Measurements from ENCODE around the gene PODNL1.
A peak's percentile ranks its signal among the peaks of the same experiment; 100 is the strongest.

Gene PODNL1

DNA sequence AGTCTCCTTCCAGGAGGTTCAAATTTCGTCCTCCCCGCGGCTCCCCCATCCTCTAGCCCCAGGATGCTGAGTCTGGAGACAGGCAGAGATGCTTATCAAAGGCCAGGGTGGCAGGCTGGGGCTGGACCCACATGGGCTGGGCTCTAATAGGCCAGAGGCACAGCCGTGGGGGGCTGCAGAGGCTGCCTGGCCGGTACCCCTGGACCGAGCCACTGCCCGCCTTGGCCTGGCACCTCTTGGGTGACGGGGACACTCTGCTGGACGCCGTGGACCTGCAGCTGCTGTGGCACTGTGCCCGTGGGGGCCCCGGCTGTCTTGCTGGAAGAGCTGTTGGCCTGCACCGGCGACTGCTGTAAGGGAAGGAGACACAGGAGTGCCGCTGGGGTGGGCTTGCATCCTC lies 42.1 kb upstream of the PODNL1 start:
- no peak overlapping the region for H3K4me3 ChIP-seq (ENCODE audit: low read length in 2 of 2)
- peaks cover 10% of the 10 kb centered on the region for H3K79me1 ChIP-seq (ENCODE audit: low read depth, low read length)
- peaks cover 20 to 22% of the 10 kb centered on the region in 2 donors for H3K36me3 ChIP-seq (replicated peaks in 1 of 2; ENCODE audit: control insufficient read depth in 2 of 2, insufficient read depth in 2 of 2, low read length in 2 of 2)
- H2BK12ac ChIP-seq (ENCODE audit: low read length), result no peak overlapping the region
- H3K4ac ChIP-seq (ENCODE audit: low read length), result no peak overlapping the region
- H3K18ac ChIP-seq (ENCODE audit: low read length), result no peak overlapping the region
- WGBS, 2 donors (ENCODE audit: extremely low coverage in 2 of 2, insufficient read length in 2 of 2, insufficient replicate concordance in 1 of 2), result no CpG with 5 or more reads among the region's 15 CpGs
- H2AFZ ChIP-seq (ENCODE audit: low read length), result no peak overlapping the region
- peaks cover 5 to 13% of the 10 kb centered on the region in 2 donors for H3K4me1 ChIP-seq (ENCODE audit: control insufficient read depth in 2 of 2, insufficient read depth in 1 of 2, low read depth in 1 of 2, low read length in 2 of 2)
- H2AK5ac ChIP-seq (ENCODE audit: low read depth, low read length), result peak overlapping the region; percentile 8
- H3K4me2 ChIP-seq (ENCODE audit: insufficient read depth, low read length, poor library complexity, severe bottlenecking), result no peak overlapping the region
- H2BK5ac ChIP-seq (ENCODE audit: low read length), result no peak overlapping the region
- no peak overlapping the region for H3K27ac ChIP-seq (replicated peaks; ENCODE audit: low read length)
- H2BK15ac ChIP-seq (ENCODE audit: low read length), result no peak overlapping the region
- no peak overlapping the region for H4K8ac ChIP-seq (ENCODE audit: low read depth, low read length)
- no peaks in the 10 kb centered on the region for H3K27me3 ChIP-seq (ENCODE audit: control insufficient read depth in 3 of 3, insufficient read depth in 3 of 3, low read depth in 1 of 3, low read length in 3 of 3)
- H3K23ac ChIP-seq (ENCODE audit: low read depth, low read length, poor library complexity), result peak overlapping the region; percentile 91
- no peaks in the 10 kb centered on the region for H3K9me3 ChIP-seq (replicated peaks in 1 of 2; ENCODE audit: control insufficient read depth in 2 of 2, insufficient read depth in 1 of 2, low read depth in 1 of 2, low read length in 2 of 2)
- H2BK120ac ChIP-seq (ENCODE audit: low read depth, low read length), result no peak overlapping the region
- DNase-seq (ENCODE audit: low spot score), result no peak
- no peak overlapping the region for H3K9ac ChIP-seq (ENCODE audit: low read depth, low read length, poor library complexity)
- H3K14ac ChIP-seq (ENCODE audit: low read length), result peak overlapping the region; percentile 71
- H4K91ac ChIP-seq (ENCODE audit: low read depth, low read length, poor library complexity), result no peak overlapping the region

DNA sequence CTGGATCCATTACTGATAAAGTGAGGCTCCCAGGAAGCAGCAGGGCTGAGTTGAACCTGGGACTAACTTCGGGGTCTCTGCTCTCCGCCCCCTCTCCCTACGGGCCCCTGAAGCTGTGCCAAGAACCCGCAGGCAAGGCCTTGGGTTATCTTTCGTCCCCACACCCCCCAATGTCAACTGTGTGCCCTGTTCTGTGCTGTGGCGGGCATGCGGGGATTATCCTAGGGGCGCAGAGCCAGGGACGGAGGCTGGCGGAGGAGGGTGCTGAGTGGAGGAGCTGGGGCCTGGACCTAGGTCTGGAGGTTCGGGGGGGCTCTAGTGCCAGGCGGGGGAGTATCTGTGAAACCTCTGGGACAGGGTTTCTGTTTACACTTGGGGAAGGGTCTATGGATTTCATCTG lies 41.5 kb upstream of the PODNL1 start:
- Histone ChIP-seq H4K8ac (ENCODE audit: low read depth, low read length) (no peak overlapping the region), H3K79me1 (ENCODE audit: low read depth, low read length) (peaks cover 10% of the 10 kb centered on the region), H3K4me2 (ENCODE audit: insufficient read depth, low read length, poor library complexity, severe bottlenecking) (no peak overlapping the region), H3K4me3 (ENCODE audit: low read length in 2 of 2) (no peak overlapping the region), H3K4me1 (ENCODE audit: control insufficient read depth in 2 of 2, insufficient read depth in 1 of 2, low read depth in 1 of 2, low read length in 2 of 2) (peaks cover 5 to 13% of the 10 kb centered on the region in 2 donors), H3K4ac (ENCODE audit: low read length) (no peak overlapping the region), H3K36me3 (replicated peaks in 1 of 2; ENCODE audit: control insufficient read depth in 2 of 2, insufficient read depth in 2 of 2, low read length in 2 of 2) (peaks cover 20 to 23% of the 10 kb centered on the region in 2 donors), H4K91ac (ENCODE audit: low read depth, low read length, poor library complexity) (no peak overlapping the region), H2BK120ac (ENCODE audit: low read depth, low read length) (no peak overlapping the region), H2BK5ac (ENCODE audit: low read length) (no peak overlapping the region), H3K9ac (ENCODE audit: low read depth, low read length, poor library complexity) (no peak overlapping the region), H3K27me3 (ENCODE audit: control insufficient read depth in 3 of 3, insufficient read depth in 3 of 3, low read depth in 1 of 3, low read length in 3 of 3) (no peaks in the 10 kb centered on the region), H2AFZ (ENCODE audit: low read length) (no peak overlapping the region), H2BK15ac (ENCODE audit: low read length) (no peak overlapping the region), H3K9me3 (replicated peaks in 1 of 2; ENCODE audit: control insufficient read depth in 2 of 2, insufficient read depth in 1 of 2, low read depth in 1 of 2, low read length in 2 of 2) (no peaks in the 10 kb centered on the region), H3K18ac (ENCODE audit: low read length) (no peak overlapping the region), H2BK12ac (ENCODE audit: low read length) (no peak overlapping the region), H2AK5ac (ENCODE audit: low read depth, low read length) (peak overlapping the region; percentile 8), H3K23ac (ENCODE audit: low read depth, low read length, poor library complexity) (no peak overlapping the region), H3K14ac (ENCODE audit: low read length) (no peak overlapping the region), H3K27ac (replicated peaks; ENCODE audit: low read length) (no peak overlapping the region)
- WGBS, 2 donors (ENCODE audit: extremely low coverage in 2 of 2, insufficient read length in 2 of 2, insufficient replicate concordance in 1 of 2), result no CpG with 5 or more reads among the region's 12 CpGs
- DNase-seq (ENCODE audit: low spot score), result no peak

DNA sequence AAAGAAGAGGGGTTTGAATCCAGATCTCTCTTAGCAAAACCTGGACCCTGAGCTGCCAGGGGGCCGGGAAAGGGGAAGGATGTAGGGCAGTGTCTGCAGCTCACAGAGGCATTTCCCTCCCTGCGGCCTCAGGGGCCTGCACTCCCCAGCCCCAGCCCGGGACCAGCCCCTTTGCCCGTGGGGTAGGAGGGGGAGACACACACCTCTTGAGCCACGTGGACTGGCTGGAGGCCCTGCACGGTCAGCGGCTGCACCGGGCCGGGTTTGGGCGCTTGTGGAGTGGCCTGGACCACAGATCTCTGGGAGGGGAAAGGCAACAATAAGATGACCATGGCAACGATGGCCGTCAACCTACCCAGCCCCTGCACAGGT lies 41.0 kb upstream of the PODNL1 start:
- Histone ChIP-seq H3K79me1 (ENCODE audit: low read depth, low read length) (peaks cover 10% of the 10 kb centered on the region), H3K27ac (replicated peaks; ENCODE audit: low read length) (no peak overlapping the region), H2BK120ac (ENCODE audit: low read depth, low read length) (no peak overlapping the region), H3K27me3 (ENCODE audit: control insufficient read depth in 3 of 3, insufficient read depth in 3 of 3, low read depth in 1 of 3, low read length in 3 of 3) (no peaks in the 10 kb centered on the region), H3K4ac (ENCODE audit: low read length) (peak overlapping the region; percentile 97), H2BK5ac (ENCODE audit: low read length) (peak overlapping the region; percentile 82), H3K9ac (ENCODE audit: low read depth, low read length, poor library complexity) (peak overlapping the region; percentile 67), H3K4me1 (ENCODE audit: control insufficient read depth in 2 of 2, insufficient read depth in 1 of 2, low read depth in 1 of 2, low read length in 2 of 2) (peaks cover 1 to 12% of the 10 kb centered on the region in 2 donors), H2BK15ac (ENCODE audit: low read length) (peak overlapping the region; percentile 25), H2BK12ac (ENCODE audit: low read length) (peak overlapping the region; percentile 73), H3K18ac (ENCODE audit: low read length) (peak overlapping the region; percentile 97), H2AFZ (ENCODE audit: low read length) (no peak overlapping the region), H3K36me3 (replicated peaks in 1 of 2; ENCODE audit: control insufficient read depth in 2 of 2, insufficient read depth in 2 of 2, low read length in 2 of 2) (peaks cover 20 to 25% of the 10 kb centered on the region in 2 donors), H3K4me3 (ENCODE audit: low read length in 2 of 2) (peak overlapping the region in 1 of 2 donors; percentile 75), H3K14ac (ENCODE audit: low read length) (peak overlapping the region; percentile 3), H3K4me2 (ENCODE audit: insufficient read depth, low read length, poor library complexity, severe bottlenecking) (peak overlapping the region; percentile 77), H4K8ac (ENCODE audit: low read depth, low read length) (no peak overlapping the region), H3K23ac (ENCODE audit: low read depth, low read length, poor library complexity) (no peak overlapping the region), H3K9me3 (replicated peaks in 1 of 2; ENCODE audit: control insufficient read depth in 2 of 2, insufficient read depth in 1 of 2, low read depth in 1 of 2, low read length in 2 of 2) (peaks cover 0 to 1% of the 10 kb centered on the region in 2 donors), H2AK5ac (ENCODE audit: low read depth, low read length) (peak overlapping the region; percentile 95), H4K91ac (ENCODE audit: low read depth, low read length, poor library complexity) (peak overlapping the region; percentile 25)
- WGBS, 2 donors (ENCODE audit: extremely low coverage in 2 of 2, insufficient read length in 2 of 2, insufficient replicate concordance in 1 of 2), result no CpG with 5 or more reads among the region's 12 CpGs
- no peak for DNase-seq (ENCODE audit: low spot score)

DNA sequence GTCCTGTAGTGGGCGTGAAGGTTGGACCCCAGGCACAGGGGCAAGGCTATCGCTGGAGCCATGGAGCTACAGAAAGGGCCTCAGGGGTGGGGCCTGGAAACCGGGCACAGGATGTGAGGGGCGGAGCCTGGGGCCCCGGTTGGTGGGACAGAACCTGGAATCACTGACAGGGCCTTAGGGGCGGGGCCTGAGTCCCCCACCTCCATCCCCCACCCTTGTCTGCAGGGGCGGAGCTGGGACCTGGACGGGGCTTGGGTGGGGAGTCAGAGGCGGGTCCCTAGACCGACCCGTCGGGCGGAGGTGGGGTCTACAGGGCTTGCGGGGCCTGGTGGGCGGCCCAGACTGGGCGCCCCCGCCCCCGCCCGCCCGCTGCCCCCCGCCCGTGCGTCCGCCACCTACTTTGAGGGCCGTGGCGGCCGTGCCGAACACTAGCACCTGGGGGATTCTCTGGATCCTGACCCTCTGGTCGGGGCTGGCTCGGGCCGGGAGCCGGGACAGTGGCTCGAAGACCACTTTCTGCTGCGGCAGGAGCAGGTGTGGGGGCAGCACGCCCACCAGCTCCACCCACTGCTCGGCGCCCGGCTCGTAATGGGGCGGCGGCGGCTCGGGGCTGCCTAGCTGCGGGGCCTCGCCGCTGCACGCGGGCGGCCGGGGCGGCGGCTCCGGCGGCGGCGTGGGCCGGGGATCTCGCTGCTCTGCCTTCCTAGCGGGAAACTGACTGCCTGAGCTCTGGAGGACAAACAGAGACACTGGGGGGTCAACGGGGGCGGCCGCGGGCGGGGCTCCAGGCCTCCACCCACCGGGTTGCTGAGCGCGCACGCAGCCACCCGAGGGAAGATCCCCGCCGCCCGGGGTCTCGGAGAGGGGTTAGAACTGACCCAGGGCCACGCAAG lies 40.4 kb upstream of the PODNL1 start:
- H4K8ac ChIP-seq (ENCODE audit: low read depth, low read length), result no peak overlapping the region
- peaks cover 10% of the 10 kb centered on the region for H3K79me1 ChIP-seq (ENCODE audit: low read depth, low read length)
- H3K4ac ChIP-seq (ENCODE audit: low read length), result peak overlapping the region; percentile 97
- peak overlapping the region; percentile 97 for H3K18ac ChIP-seq (ENCODE audit: low read length)
- H2BK120ac ChIP-seq (ENCODE audit: low read depth, low read length), result no peak overlapping the region
- H3K9me3 ChIP-seq (replicated peaks in 1 of 2; ENCODE audit: control insufficient read depth in 2 of 2, insufficient read depth in 1 of 2, low read depth in 1 of 2, low read length in 2 of 2), result peaks cover 0 to 1% of the 10 kb centered on the region in 2 donors
- no peak overlapping the region for H2AFZ ChIP-seq (ENCODE audit: low read length)
- H2BK12ac ChIP-seq (ENCODE audit: low read length), result peak overlapping the region; percentile 73
- peak overlapping the region; percentile 12 for H3K23ac ChIP-seq (ENCODE audit: low read depth, low read length, poor library complexity)
- peak; percentile 85 for DNase-seq (ENCODE audit: low spot score)
- whole genome bisulfite sequencing, 2 donors (ENCODE audit: extremely low coverage in 2 of 2, insufficient read length in 2 of 2, insufficient replicate concordance in 1 of 2), result no CpG with 5 or more reads among the region's 74 CpGs
- peak overlapping the region; percentile 25 for H4K91ac ChIP-seq (ENCODE audit: low read depth, low read length, poor library complexity)
- peak overlapping the region; percentile 91 for H2BK5ac ChIP-seq (ENCODE audit: low read length)
- peak overlapping the region; percentile 77 for H3K4me2 ChIP-seq (ENCODE audit: insufficient read depth, low read length, poor library complexity, severe bottlenecking)
- H3K14ac ChIP-seq (ENCODE audit: low read length), result peak overlapping the region; percentile 71
- no peaks in the 10 kb centered on the region for H3K27me3 ChIP-seq (ENCODE audit: control insufficient read depth in 3 of 3, insufficient read depth in 3 of 3, low read depth in 1 of 3, low read length in 3 of 3)
- H2BK15ac ChIP-seq (ENCODE audit: low read length), result peak overlapping the region; percentile 93
- peaks cover 0 to 10% of the 10 kb centered on the region in 2 donors for H3K4me1 ChIP-seq (ENCODE audit: control insufficient read depth in 2 of 2, insufficient read depth in 1 of 2, low read depth in 1 of 2, low read length in 2 of 2)
- H2AK5ac ChIP-seq (ENCODE audit: low read depth, low read length), result peak overlapping the region; percentile 95
- H3K36me3 ChIP-seq (replicated peaks in 1 of 2; ENCODE audit: control insufficient read depth in 2 of 2, insufficient read depth in 2 of 2, low read length in 2 of 2), result peaks cover 20 to 25% of the 10 kb centered on the region in 2 donors
- peak overlapping the region in 1 of 2 donors; percentile 75 for H3K4me3 ChIP-seq (ENCODE audit: low read length in 2 of 2)
- H3K27ac ChIP-seq (replicated peaks; ENCODE audit: low read length), result no peak overlapping the region
- H3K9ac ChIP-seq (ENCODE audit: low read depth, low read length, poor library complexity), result peak overlapping the region; percentile 70
